Kidney (tissue), 14 donors: ENCODE data around the gene NTRK2. TPM values are rescaled to one million over a fixed set of nuclear protein-coding genes. Genes with fewer than 3 reads are reported as not detected.

Source experiments
- DNase-seq, 5 donors: peaks; one replicate each; pipeline ENCODE4 v3.0.0-alpha.2; 2013 to 2020
- FAIRE-seq: peaks from 2 replicates; lab custom pipeline; 2012; peaks lifted over from hg19 to GRCh38; lab: Jason Lieb, UNC
- H3K27ac ChIP-seq, 2 donors: one replicate each; pipeline ENCODE4 v1.7.0; 2013; ENCODE audit warnings: low read depth in 2 of 2, low read length in 2 of 2, inconsistent platforms in 1 of 2
- H3K27me3 ChIP-seq: one replicate; pipeline ENCODE4 v1.7.1; 2013; ENCODE audit warnings: low read length, inconsistent platforms; ENCODE audit not compliant: control insufficient read depth, insufficient read depth
- H3K36me3 ChIP-seq, 3 donors: one replicate each; pipeline versions ENCODE4 v1.7.0 to v1.7.1; 2013; ENCODE audit warnings: low read length in 3 of 3, control low read depth in 1 of 3, inconsistent platforms in 1 of 3; ENCODE audit not compliant: insufficient read depth in 3 of 3, control insufficient read depth in 2 of 3
- H3K4me1 ChIP-seq, 3 donors: one replicate each; pipeline versions ENCODE4 v1.7.0 to v1.7.1; 2013; ENCODE audit warnings: low read length in 3 of 3, inconsistent platforms in 1 of 3, low read depth in 1 of 3; ENCODE audit not compliant: control insufficient read depth in 2 of 3, insufficient read depth in 2 of 3
- H3K4me3 ChIP-seq, 3 donors: one replicate each; pipeline versions ENCODE4 v1.7.0 to v1.8.1; 2013; ENCODE audit warnings: low read length in 3 of 3, control low read depth in 1 of 3, inconsistent platforms in 1 of 3
- H3K9ac ChIP-seq, 3 donors: one replicate each; pipeline versions ENCODE4 v1.7.0 to v1.7.1; 2013; ENCODE audit warnings: low read length in 3 of 3, control low read depth in 1 of 3, inconsistent platforms in 1 of 3
- H3K9me3 ChIP-seq, 3 donors: one replicate each; pipeline versions ENCODE4 v1.7.0 to v1.7.1; 2013; ENCODE audit warnings: low read length in 3 of 3, control low read depth in 1 of 3, inconsistent platforms in 1 of 3; ENCODE audit not compliant: control insufficient read depth in 2 of 3, insufficient read depth in 1 of 3
- CTCF ChIP-seq: IDR thresholded peaks from 3 replicates; pipeline ENCODE4 v1.5.1; 2012; ENCODE audit warnings: mild to moderate bottlenecking, moderate library complexity, borderline replicate concordance; ENCODE audit not compliant: insufficient read depth; ENCODE audit errors: extremely low read depth
- intact Hi-C: fragments of 100-400 bp; cut with DNase I; formaldehyde crosslinking; loops from one replicate; pipeline ENCODE4 v1.11.1; 2022
- polyA plus RNA-seq: library from polyadenylated mRNA; stranded (reverse); fragments of 350-450 nt; fragmentation: Illumina TruSeq; extraction: RNeasy Lipid Tissue Mini Kit (QIAGEN cat#74804); gene quantifications from one replicate; pipeline ENCODE4 v1.2.3, GENCODE V29; 2014; ENCODE audit warnings: low read depth, low replicate concordance; ENCODE audit not compliant: insufficient read depth
- total RNA-seq: library from RNA; stranded (reverse); fragmentation: NEBNext Ultra II Directional; extraction: Animal tissue kit (Norgen Biotek cat#: 25700); gene quantifications from one replicate; pipeline ENCODE4 v1.2.1, GENCODE V29; 2021
- donor health status: control.
- donor health status: control.
- donor health status: control.
- donor health status: control.
- donor health status: control.
- donor health status: DM: yes; HTN: yes; CAD: no.
- donor health status: Normal renal cell carcinoma (clear cell type).

Gene NTRK2
- total and polyA plus RNA-seq, 2 donors from 2014 or later: 20.0 to 41.2 TPM

GRCh38 chr9:84937180-84937579 lies 267.7 kb downstream of the NTRK2 start:
- H3K4me1 ChIP-seq: no peaks in the 10 kb centered on the region
- intact Hi-C loops: no loop called here
- H3K4me3 ChIP-seq: no peak overlapping the region
- no peak overlapping the region for H3K27ac ChIP-seq
- FAIRE-seq (no peak), DNase-seq (no peak)
- no peaks in the 10 kb centered on the region for H3K9me3 ChIP-seq
- no peak for TF ChIP-seq CTCF
- no peak overlapping the region for H3K9ac ChIP-seq
- H3K27me3 ChIP-seq: no peaks in the 10 kb centered on the region
- H3K36me3 ChIP-seq: no peaks in the 10 kb centered on the region

- FAIRE-seq (no peak), DNase-seq (no peak)
- intact Hi-C loops: no loop called here
- Histone ChIP-seq H3K36me3 (no peaks in the 10 kb centered on the region), H3K27me3 (no peaks in the 10 kb centered on the region), H3K4me1 (no peaks in the 10 kb centered on the region), H3K4me3 (no peak overlapping the region), H3K9me3 (no peaks in the 10 kb centered on the region), H3K27ac (no peak overlapping the region), H3K9ac (no peak overlapping the region)
- no peak for TF ChIP-seq CTCF
These were observed 268.1 kb downstream of the NTRK2 start for GRCh38 chr9:84937581-84937980.

- DNase-seq (no peak), FAIRE-seq (no peak)
- TF ChIP-seq CTCF: no peak
- Histone ChIP-seq H3K4me1 (no peaks in the 10 kb centered on the region), H3K4me3 (no peak overlapping the region), H3K9me3 (no peaks in the 10 kb centered on the region), H3K27ac (no peak overlapping the region), H3K9ac (no peak overlapping the region), H3K27me3 (no peaks in the 10 kb centered on the region), H3K36me3 (no peaks in the 10 kb centered on the region)
- intact Hi-C loops: no loop called here
These were observed 270.2 kb downstream of the NTRK2 start for GRCh38 chr9:84939774-84940173.

GRCh38 chr9:84940294-84940693 lies 270.8 kb downstream of the NTRK2 start:
- Histone ChIP-seq H3K27ac (no peak overlapping the region), H3K9ac (no peak overlapping the region), H3K4me1 (no peaks in the 10 kb centered on the region), H3K9me3 (no peaks in the 10 kb centered on the region), H3K27me3 (no peaks in the 10 kb centered on the region), H3K36me3 (no peaks in the 10 kb centered on the region), H3K4me3 (no peak overlapping the region)
- intact Hi-C loops: no loop called here
- DNase-seq (no peak), FAIRE-seq (no peak)
- TF ChIP-seq CTCF: no peak
